Fibroblast of villous mesenchyme (primary cell): ENCODE measurements around the gene RAP1GDS1. TPM values are rescaled to one million over a fixed set of nuclear protein-coding genes. Genes with fewer than 3 reads are reported as not detected.
"Not testable (repeated sequence)": the region's sequence is repeated elsewhere in the genome, so short reads cannot be mapped to it uniquely, and the experiment has no call there.

Experiments
- DNase-seq: peaks from one replicate; pipeline ENCODE4 v3.0.0-alpha.2; 2010; ENCODE audit warnings: low read depth
- H3K4me3 ChIP-seq: 2 replicates; pipeline ENCODE4 v1.5.1; 2011; ENCODE audit warnings: low read depth, mild to moderate bottlenecking, low read length
- CTCF ChIP-seq: IDR thresholded peaks from 2 replicates; pipeline ENCODE4 v1.5.1; 2012; ENCODE audit warnings: low read depth, mild to moderate bottlenecking, low read length; ENCODE audit not compliant: insufficient read depth
- total RNA-seq: library from RNA; depleted of rRNA; stranded (reverse); fragments of >200 nt; gene quantifications from 2 replicates; pipeline ENCODE4 v1.2.3, GENCODE V29; 2012

Gene RAP1GDS1
- total RNA-seq, 1 donor = 82.5 TPM

GRCh38 chr4:98285676-98286075 is 24.5 kb downstream of the RAP1GDS1 start:
- DNase-seq = no peak
- H3K4me3 ChIP-seq = no peak overlapping the region
- no peak for TF ChIP-seq CTCF

DNA sequence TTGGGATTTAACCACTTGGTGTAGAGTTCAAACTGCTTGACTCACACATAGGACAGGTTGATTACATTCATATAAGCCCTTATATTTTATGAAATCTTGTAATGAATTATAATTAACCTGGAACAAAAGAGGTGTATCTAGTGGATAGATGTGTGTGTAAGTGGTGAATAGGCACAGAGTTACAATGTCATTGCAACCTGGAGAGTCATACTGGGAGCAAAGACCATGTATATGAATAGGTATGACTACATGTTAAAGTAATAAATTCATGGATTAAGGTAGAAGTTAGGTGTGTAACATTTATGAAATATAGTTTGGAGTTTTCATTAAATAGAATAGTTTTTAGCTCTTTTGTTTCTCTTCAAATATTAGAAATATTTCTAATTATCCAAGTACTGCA is 26.1 kb downstream of the RAP1GDS1 start:
- no peak overlapping the region for H3K4me3 ChIP-seq
- no peak for TF ChIP-seq CTCF
- DNase-seq = no peak

DNA sequence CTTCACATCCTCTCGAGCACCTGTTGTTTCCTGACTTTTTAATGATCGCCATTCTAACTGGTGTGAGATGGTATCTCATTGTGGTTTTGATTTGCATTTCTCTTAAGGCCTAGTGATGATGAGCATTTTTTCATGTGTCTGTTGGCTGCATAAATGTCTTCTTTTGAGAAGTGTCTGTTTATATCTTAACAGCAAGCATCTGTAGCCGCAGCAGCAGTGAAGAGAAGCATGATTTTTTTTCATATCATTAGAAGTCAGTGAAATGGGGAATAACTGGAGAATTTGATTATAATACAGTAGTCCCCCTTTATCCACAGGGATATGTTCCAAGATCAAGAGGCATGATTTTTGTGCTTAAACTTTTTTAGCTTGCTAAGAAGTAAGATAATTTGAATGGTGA is 27.5 kb downstream of the RAP1GDS1 start:
- DNase-seq, H3K4me3 ChIP-seq: not testable (repeated sequence)

DNA sequence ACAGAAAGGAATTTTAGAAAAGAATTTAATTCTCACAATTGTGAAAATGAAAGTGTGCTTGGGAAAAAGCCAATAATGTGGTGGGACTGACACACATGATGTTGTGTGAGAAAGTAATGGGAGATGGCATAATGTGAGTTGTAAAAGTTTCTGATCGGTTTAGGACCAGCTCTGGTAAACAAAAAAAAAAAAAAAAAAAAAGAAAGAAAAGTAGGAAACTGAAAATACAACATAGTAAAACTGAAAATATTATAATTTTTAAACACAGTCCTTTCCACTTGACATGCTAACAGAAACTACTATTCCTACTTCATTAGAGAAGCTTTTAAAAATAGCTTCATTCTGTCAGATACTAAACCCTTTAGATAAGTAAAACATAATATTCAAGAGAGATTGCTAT is 28.2 kb downstream of the RAP1GDS1 start:
- H3K4me3 ChIP-seq = no peak overlapping the region
- no peak for TF ChIP-seq CTCF
- peak; percentile 10 for DNase-seq

- peak; percentile 76 for DNase-seq
- TF ChIP-seq CTCF = no peak
- no peak overlapping the region for H3K4me3 ChIP-seq
Observed at GRCh38 chr4:98290511-98290910, 29.3 kb downstream of the RAP1GDS1 start.

DNA sequence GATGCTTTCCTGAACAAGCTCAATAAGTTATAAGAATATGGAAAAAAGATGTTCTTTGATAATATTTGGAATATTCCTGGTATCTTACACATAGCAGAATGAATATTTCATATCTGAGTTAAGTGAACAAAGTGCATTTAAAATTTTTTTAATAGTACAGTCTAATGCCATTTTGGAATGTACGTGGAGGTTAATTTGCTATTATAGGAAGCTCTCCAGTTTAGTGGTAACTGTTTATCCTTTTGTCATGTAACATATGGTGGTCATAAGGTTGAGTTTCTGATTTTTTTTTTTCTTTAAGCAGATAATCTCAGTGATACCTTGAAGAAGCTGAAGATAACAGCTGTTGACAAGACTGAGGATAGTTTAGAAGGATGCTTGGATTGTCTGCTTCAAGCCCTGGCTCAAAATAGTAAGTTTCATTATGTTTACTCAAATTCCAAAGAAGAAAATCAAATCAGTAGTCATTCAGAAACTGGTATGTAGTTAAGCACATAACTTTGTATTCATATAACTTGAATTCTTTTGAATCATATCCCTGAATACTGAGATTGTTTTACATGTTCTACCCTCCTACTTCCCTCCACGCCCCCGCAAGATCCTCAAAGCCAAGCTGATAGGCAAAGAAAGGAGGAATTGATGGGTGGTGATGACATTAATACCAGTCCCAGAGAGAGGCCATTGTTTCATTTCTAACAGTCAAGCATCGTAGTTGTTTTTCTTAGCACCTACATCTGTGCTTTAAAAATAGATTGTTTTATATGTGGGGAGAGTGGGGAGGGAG is 32.1 kb downstream of the RAP1GDS1 start:
- H3K4me3 ChIP-seq = no peak overlapping the region
- DNase-seq = no peak
- no peak for TF ChIP-seq CTCF

- DNase-seq = no peak
- TF ChIP-seq CTCF = no peak
- no peak overlapping the region for H3K4me3 ChIP-seq
Observed at GRCh38 chr4:98298022-98298421, 36.8 kb downstream of the RAP1GDS1 start.
